GM21528 (cell line): ENCODE data around the gene MRPS6.

ENCODE experiments used
- ATAC-seq: cut with Tn5 transposase; IDR thresholded peaks from one replicate; pipeline ENCODE4 v1.9.1; 2021; ENCODE audit warnings: mild to moderate bottlenecking, moderate library complexity; ENCODE audit not compliant: unreplicated experiment, low FRiP score

The MRPS6 gene

DNA sequence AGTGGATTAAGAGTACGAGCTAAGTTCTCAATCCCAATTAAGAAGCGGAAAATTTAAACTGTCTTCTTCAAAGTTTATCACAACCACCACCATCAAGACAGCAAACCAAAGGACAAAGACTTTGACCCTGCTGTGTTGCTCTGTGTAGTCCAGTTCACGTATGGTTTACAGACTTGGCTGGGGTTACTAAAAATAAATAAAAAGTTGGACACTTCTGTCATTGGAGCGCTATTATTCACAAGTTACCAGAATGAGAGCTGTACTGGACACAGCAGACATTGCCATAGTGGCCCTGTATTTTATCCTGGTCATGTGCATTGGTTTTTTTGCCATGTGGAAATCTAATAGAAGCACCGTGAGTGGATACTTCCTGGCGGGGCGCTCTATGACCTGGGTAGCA, 21.6 kb downstream of the MRPS6 start:
- ATAC-seq = no peak

DNA sequence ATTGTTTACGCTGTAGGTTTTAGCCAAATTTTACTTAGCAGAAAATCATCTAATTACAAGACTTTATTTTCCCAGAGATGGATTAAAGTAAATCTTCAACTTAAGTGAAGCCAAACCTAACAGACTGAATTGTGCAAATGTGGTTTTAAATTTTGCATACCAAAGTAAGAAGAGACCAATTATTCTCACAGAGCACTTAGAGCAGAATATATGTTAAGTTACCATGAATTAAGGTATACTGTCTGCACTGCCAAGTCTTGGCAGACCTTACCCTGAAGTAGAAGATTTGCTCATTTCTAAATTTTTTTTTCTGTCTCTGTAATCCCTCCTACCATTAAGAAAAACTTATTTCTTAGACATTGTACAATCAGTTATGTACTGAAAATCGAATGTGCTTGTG, 24.1 kb downstream of the MRPS6 start:
- ATAC-seq = no peak

DNA sequence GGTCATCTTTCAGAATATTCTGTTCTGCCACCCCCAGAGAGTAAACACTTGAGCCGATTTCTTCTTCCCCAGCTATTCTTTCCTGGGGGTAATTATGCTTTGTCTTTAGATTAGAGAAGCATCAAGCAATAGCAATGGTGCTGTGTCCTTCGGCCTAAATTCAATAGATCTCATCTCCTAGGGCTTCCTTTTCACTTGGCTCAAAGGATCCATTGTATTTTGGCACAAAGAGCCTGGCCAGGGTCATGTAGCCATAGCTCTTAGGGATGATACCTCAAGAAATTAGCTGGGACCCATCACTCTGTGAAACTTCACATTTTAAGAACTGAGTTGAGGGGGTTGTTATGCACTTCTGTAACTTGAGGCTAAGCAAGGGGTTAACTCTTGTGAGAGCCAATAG, 27.0 kb downstream of the MRPS6 start:
- ATAC-seq = no peak

DNA sequence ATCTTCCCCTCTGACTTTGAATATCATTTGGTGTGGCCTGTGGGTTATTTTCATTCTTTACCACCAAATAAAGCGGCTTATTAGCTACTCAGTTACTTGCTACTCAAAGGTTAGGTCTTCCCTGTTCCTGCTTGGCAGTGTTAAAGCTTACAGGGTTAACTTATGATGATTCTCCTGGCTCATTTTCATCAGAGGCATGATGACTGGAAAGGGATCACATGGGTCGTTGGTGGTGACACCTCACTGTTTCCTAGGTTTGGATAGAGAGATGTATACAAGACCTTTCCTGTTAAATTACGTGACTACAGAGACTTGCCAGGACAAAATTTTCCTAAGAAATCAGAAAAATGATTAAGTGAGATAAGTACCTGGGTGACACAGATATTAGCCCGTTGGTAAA, 27.4 kb downstream of the MRPS6 start:
- ATAC-seq = no peak

DNA sequence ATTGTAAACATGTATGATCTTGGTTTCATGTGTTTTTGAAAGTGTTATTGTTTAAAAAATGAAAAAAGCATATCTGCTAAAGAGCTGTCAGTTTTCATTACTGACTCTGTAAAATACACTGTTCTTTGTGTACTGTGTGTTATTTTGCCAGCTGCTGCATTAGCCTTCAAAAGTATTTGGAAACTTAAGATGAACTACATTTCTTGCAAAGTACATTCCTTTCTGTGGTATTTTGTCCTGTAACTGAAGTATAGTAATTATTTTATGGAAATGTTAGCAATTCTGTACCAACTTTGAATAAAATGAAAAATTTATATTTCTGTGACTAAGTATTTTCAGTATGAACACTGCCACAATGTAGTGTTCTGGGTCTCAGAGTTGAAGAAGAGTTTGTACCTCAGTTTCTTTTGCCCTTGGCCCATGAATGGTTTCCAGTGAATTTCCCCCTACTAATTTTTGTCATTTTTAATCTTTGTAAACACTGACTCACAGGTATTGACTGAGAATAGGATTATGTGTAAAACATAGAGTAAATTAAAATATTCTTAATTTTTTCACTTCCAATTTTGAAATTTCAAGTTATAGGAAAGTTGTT, 32.7 kb downstream of the MRPS6 start:
- ATAC-seq = no peak

DNA sequence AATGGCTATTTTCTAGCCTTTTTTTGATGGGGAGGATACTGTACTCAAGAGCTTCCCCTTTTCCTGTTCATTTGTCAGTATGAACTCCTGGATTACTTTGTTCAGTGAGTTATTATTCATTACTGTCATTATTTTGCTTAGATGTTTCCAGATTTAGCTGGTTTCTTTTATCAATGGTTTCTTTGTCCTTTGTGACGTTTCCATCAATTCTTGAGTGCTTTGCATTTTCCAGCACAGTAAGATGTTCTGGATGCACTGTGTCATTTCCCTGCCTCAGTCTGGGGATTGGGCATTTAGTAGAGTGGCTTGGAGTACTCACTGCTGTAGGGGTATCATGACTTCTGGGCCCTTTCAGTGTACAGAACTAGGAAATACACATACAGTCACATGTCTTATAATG, 34.2 kb downstream of the MRPS6 start:
- no peak for ATAC-seq

DNA sequence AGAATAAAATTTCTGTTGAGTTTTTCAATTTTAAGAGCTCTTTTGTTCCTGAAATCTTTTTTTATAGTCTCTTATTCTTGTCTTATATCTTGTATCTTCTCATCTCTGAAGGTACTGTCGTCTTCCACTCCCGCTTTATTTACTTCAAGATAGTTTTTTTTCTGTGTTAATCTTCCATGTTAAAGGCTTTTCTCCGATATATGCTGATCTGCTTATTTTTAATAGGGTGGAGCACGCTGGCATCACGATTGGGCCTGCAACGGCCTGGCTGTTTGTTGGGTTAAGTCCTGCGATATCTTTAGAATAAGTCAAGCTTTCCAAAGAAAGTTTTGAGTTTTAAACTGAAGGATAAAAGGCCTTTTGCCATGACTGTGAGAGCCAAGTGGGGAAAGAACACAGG, 35.7 kb downstream of the MRPS6 start:
- ATAC-seq = no peak

DNA sequence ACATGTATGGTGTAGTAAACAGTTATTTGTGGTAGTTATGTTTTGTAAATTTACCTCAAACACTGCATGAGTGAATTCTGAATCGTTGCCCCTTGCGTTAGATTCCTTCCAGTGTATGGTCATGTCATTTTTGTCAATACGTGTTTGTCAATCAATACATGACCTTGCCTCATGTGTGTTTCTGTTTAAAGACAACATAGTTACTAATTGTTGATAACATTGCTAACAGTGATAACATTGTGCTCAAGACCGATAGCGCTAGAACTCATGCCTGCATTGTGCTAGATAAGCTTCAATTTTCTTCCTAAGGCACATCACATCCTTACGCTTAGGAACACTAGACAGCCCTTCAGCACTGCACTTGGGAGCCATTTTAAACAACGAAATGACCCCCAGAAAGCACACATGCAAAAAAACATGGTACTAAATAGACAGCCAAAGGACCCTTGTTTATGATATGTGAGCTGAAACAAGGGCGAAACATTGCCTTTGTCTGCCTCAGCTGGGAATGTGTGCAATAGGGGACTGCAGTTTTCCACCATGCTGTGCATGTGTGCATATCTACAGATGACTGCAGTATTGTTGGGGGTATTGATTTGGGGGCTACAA, 37.3 kb downstream of the MRPS6 start:
- ATAC-seq = no peak

DNA sequence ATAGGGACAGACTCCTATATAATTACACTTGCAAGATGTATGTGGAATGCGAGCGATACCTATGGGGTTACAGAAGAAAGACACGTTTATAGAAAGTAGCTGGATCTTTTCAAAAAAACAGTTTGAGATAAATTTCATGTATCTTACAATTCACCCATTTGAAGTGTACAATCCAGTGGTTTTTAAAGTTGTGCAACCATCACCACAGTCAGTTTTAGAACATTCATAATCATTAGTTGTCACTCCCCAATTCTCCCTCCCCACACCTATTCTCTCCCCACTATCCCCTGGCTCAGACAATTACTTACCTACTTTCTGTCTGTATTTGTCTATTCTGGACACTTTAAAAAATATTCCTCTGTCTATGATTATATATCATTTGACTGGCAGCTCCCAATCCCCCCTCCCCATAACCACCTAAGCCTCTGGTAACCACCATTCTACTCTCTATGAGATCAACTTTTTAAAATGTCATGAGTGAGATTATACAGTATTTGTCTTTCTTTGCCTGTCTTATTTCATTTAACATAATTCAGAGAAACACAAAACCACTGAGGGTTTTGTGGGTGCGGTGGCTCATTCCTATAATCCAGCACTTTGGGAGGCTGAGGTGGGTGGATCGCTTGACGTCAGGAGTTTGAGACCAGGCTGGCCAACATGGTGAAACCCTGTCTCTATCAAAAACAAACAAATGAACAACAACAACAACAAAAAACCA, 39.1 kb downstream of the MRPS6 start:
- no peak for ATAC-seq

DNA sequence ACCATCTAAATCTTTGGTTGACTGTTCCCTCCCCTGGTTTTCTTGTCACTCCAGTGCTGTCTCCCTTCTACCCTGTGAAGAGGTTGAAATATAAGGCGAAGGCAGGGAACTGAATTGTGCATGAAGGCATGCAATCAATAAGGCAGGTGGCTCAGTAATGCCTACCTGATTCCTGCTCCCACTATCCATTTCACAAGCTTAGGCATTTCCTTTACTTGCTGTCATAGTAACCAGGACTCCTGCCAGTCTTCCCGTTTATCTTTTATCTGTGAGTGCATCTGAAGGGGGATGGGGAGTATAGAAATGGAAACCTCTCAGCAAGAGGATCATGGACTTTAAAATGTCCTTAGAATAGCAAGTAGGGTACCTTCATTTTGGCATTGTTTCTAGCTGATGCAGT, 40.5 kb downstream of the MRPS6 start:
- no peak for ATAC-seq

DNA sequence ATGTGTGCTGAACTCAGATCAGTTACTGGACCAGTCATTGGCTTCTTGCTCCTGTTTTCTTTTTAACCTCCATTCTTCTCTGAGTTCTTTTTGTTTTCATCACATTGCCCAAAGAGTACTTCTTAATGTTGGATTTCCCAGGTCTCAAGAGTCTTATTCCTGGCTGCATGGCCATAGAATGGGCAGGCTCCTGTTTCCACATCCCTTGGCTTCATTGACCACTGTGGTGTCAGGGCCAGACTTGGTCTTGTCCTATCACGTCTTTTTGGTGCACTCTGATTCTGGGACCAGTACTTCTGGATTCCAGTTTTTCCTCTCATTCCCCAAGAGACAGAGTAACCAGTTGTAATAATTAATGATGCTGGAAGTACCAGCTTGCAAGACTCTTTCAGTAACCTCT, 41.8 kb downstream of the MRPS6 start:
- no peak for ATAC-seq

DNA sequence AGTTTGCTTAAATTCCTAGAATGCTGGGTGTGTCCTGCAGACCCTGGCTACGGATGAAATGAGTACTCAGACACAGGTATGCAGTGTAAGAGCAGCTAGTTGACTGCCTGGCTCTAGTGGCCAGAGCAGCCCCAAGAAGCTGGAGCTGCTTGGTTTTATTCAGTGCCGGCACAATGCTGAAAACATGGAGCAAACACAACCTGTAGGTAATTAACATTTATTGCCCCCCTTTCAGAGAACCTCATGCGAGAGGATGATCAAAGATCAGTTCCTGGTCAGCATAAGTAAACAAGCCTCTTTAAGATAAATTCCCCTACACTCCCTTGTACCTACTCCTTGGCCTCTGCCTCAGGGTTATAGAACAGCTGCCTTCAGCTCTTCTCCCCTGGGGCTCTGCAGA, 43.2 kb downstream of the MRPS6 start:
- ATAC-seq = no peak

DNA sequence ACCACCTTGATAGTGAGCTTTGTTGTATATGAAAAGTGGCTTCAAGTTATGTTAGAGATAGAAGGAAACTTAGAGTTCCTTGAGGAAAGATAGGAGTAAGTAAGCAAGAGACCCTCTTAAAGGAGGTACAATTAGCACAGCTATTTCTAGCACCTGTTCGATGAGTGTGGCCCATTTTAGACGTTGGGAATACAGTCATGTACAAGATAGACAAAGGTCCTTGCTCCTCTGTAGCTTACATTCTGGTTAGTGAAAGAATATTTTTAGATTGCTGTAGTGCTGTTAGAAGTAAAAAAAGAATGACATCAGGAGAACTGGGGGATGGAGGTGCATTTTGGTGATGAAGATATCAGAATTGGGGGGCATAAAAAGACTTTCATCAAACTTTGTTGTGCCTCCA, 47.5 kb downstream of the MRPS6 start:
- ATAC-seq = no peak

DNA sequence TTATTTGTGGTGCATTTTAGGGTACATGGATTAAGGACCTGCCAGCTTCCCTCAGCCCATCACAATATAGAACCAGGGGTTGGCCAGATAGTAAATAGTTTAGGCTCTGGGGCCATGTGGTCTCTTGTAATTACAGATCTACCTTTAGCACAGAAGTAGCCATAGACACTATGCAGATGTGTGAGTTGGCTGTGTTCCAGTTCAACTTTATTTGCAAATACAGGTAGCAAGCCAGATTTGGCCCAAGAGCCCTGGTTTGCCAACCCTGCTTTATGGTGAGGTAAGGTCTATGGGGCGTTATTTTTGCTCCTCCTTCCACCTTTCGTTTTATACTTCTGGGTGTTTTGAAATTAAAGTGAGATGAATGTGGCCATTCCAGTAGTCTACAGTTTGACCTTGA, 48.7 kb downstream of the MRPS6 start:
- ATAC-seq = no peak

DNA sequence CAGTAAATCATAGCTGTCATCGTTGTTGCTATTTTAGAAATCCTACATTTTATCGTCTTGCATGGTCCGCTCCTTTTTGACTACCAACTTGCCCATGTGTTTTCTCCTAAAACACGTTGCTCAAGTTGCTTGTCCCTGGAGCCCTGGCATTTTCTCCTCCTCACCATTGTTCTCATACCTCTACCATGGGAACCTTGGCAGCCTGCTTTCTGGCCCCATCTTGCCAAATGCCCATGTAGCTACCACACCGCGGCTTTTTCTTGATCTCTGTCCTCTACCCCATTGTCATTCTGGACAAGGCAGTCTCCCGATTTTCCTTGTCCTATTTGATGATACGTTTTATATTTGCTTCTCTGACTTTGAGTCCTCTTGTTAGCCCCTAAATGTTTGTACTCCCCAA, 50.2 kb downstream of the MRPS6 start:
- no peak for ATAC-seq

DNA sequence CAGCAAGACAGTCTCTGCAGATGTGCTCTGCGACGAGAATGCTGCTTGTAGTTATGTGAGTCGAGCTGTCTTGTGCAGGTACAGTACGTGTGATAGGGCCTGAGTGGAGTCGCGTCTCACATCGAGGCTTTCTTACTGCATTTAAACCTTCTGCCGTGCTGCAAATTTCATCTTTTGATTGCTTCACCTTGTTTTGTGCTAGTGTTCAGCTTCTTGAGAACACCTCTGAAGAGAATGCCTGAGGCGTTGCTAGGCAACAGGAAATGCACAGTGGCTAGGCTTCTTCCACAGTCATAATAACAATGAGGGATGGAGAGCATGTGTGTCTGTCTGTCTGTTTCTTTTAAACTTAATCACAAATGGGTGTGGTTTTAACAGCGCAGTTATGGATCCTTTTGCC, 52.9 kb downstream of the MRPS6 start:
- no peak for ATAC-seq

DNA sequence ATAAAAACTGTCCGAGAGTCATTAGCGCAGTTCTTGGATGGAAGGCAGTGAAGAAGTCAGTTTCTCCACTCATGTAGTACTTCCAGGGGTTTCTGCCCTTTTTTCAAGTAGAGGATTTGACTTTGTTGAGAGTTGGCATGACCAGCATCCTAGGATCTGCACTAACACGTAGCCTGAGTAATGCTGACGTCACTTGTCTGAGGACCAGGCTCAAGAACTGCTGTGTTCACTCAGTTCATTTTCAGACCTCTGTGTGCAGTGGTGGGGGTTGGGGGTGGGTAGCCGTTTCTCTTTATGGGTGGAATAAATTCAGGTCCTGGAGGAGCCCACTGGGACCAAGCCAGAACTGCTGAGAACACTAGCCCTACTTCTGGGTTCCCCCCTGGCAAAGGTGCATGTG, 53.3 kb downstream of the MRPS6 start:
- ATAC-seq = no peak

DNA sequence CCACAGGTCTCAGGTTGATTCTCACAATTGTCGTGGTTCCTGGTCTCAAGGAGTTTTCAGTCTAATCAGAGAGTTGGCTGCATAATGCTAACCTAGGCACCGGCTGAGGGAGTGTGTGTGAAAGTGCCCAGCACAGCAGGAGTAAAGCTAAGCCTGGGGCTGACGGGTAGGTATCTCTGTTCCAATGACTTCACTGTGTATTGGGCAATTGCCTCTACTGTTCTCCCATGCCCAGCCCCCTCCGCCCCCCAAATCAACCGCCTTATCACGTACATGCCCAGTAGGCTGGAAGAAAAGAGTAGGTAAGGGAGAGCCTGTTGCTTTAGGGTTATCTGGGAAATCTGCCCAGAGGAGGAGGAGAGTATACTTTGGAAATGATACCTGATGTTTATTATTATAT, 54.7 kb downstream of the MRPS6 start:
- ATAC-seq = no peak

DNA sequence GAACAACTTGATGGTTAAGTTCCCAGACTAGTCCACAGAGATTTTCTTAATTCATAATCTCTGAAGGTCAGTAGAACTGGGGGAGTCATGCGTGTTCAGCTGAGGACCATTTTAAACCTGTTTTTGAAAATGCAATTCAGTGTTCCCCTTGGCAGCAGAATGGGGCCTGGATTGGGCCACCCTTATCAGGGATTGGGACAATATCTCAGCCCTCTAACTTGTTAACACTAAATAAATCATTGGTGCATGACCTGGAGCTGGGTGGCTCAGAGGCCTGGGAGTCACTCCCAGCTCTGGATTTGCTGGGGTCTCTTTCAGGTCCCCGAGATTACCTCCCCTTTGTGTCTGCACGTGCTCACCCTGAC, 55.3 kb downstream of the MRPS6 start:
- no peak for ATAC-seq

DNA sequence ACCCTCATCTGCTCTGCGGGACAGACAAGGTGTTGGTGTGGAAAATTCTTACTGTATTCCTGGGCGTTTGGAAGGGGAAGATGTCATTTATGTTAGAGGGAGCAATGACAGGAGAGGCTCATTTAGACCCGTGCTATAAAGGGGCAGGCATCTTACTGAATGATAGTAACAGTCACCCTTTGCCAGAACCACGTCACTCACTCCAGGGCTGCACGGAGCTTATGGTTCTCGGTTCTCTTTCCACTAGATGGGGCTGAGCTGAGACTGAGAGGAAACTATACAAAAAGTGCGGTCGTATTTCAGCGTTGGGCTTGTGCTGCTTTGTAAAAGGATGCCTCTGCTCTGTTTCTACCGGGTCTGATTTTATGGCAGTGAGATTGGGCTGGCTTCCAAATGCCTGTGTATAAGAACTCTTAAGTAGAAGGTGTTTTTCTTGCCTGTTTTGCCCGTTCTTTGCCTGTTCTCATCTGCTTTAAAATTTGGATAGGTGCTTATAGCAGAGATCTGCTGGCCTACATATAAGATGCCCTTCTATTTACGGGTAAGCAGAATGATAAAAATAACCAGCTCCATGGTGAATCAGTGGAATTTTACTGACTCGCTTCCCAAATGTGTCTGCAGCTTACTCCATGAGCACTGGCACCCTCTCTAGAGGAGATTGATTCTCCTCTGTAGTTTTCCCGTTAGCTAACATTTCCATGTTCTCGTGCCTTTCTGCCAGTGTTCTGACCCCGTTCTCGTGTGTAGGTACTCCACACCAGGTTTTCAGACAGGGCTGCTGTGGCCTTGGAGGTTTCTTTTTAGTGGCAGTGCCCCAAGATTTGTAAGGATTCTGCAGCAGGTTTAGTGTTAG, 55.9 kb downstream of the MRPS6 start:
- no peak for ATAC-seq

DNA sequence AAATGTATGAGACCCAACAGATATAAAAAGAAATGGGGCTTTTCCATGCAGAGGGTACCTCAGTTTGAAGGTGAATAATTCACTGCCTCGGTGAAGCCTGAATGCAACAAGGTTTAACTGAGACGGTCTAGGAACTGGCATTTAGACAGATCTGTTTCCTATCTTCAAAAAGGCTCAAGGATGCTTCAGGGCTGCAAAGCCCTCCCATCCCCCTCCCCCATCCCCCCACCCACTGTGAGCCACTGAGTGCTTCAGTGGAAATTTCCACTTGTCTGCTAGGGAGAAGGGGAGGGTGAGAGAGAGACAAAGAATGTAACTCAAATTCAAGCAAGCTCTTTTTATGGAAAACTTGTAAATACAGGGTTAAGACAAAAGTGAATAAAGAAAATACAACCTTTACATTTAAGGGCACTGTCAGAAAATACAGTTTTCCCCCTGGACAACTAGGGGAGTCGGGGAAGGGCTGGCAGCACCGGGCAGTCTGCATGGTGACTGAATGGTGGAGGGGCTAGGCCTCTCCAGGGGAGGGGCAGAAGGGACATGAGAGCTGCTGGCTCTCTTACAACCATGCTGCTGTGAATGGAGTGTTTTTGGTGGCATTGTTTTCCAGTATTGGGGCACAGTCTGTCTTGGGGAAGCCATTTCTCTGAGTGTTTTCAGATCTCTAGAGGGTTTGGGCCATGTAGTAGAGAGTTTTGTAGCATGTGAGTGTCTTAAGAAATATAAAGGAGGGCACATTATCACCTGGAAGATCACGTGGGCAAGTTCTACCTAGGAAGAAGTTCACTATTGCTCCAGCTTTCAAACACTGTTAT, 56.7 kb downstream of the MRPS6 start:
- no peak for ATAC-seq
